Measurements from ENCODE around the gene EXOC3L4.

The EXOC3L4 gene

GRCh38 chr14:103070971-103071542 is 23.5 kb upstream of the EXOC3L4 start:
- Histone ChIP-seq H3F3A (ENCODE audit: control insufficient read depth, insufficient read depth) (no peaks in the 10 kb centered on the region), H3K79me2 (ENCODE audit: control insufficient read depth, low read length) (no peaks in the 10 kb centered on the region), H3K27me3 (ENCODE audit: control insufficient read depth, low read length) (peaks cover 25% of the 10 kb centered on the region), H3K4me3 (ENCODE audit: low read length) (no peak overlapping the region), H3K9me3 (ENCODE audit: control insufficient read depth, insufficient read depth, low read length) (no peaks in the 10 kb centered on the region), H4K20me1 (ENCODE audit: control insufficient read depth, insufficient read depth, low read depth, low read length) (no peaks in the 10 kb centered on the region), H3K4me2 (ENCODE audit: low read length) (no peak overlapping the region), H3K9me2 (replicated peaks; ENCODE audit: control insufficient read depth, low read length) (no peaks in the 10 kb centered on the region), H3K4me1 (ENCODE audit: control insufficient read depth, low read length) (peaks cover 8% of the 10 kb centered on the region), H3K27ac (ENCODE audit: low read depth, low read length) (no peak overlapping the region), H3K36me3 (ENCODE audit: control insufficient read depth, low read length) (no peaks in the 10 kb centered on the region)
- no peak for TF ChIP-seq CTCF (IDR thresholded peaks at IDR 0.05; ENCODE audit: low read depth, low read length, poor library complexity, severe bottlenecking)
- no peak for TF ChIP-seq EZH2phosphoT487 (IDR thresholded peaks at IDR 0.05; ENCODE audit: borderline replicate concordance, low read length)

GRCh38 chr14:103071544-103072251 is 22.8 kb upstream of the EXOC3L4 start:
- no peak for TF ChIP-seq CTCF (IDR thresholded peaks at IDR 0.05; ENCODE audit: low read depth, low read length, poor library complexity, severe bottlenecking)
- no peak for TF ChIP-seq EZH2phosphoT487 (IDR thresholded peaks at IDR 0.05; ENCODE audit: borderline replicate concordance, low read length)
- Histone ChIP-seq H3K4me3 (ENCODE audit: low read length) (no peak overlapping the region), H4K20me1 (ENCODE audit: control insufficient read depth, insufficient read depth, low read depth, low read length) (no peaks in the 10 kb centered on the region), H3K36me3 (ENCODE audit: control insufficient read depth, low read length) (no peaks in the 10 kb centered on the region), H3K27ac (ENCODE audit: low read depth, low read length) (no peak overlapping the region), H3F3A (ENCODE audit: control insufficient read depth, insufficient read depth) (no peaks in the 10 kb centered on the region), H3K27me3 (ENCODE audit: control insufficient read depth, low read length) (peaks cover 25% of the 10 kb centered on the region), H3K9me2 (replicated peaks; ENCODE audit: control insufficient read depth, low read length) (no peaks in the 10 kb centered on the region), H3K9me3 (ENCODE audit: control insufficient read depth, insufficient read depth, low read length) (no peaks in the 10 kb centered on the region), H3K79me2 (ENCODE audit: control insufficient read depth, low read length) (no peaks in the 10 kb centered on the region), H3K4me2 (ENCODE audit: low read length) (no peak overlapping the region), H3K4me1 (ENCODE audit: control insufficient read depth, low read length) (peaks cover 8% of the 10 kb centered on the region)

GRCh38 chr14:103072595-103073366 is 21.7 kb upstream of the EXOC3L4 start:
- Histone ChIP-seq H3K4me3 (ENCODE audit: low read length) (no peak overlapping the region), H3F3A (ENCODE audit: control insufficient read depth, insufficient read depth) (no peaks in the 10 kb centered on the region), H3K36me3 (ENCODE audit: control insufficient read depth, low read length) (no peaks in the 10 kb centered on the region), H3K4me1 (ENCODE audit: control insufficient read depth, low read length) (peaks cover 8% of the 10 kb centered on the region), H3K9me2 (replicated peaks; ENCODE audit: control insufficient read depth, low read length) (no peaks in the 10 kb centered on the region), H3K27me3 (ENCODE audit: control insufficient read depth, low read length) (peaks cover 25% of the 10 kb centered on the region), H4K20me1 (ENCODE audit: control insufficient read depth, insufficient read depth, low read depth, low read length) (no peaks in the 10 kb centered on the region), H3K79me2 (ENCODE audit: control insufficient read depth, low read length) (no peaks in the 10 kb centered on the region), H3K27ac (ENCODE audit: low read depth, low read length) (no peak overlapping the region), H3K9me3 (ENCODE audit: control insufficient read depth, insufficient read depth, low read length) (no peaks in the 10 kb centered on the region), H3K4me2 (ENCODE audit: low read length) (no peak overlapping the region)
- TF ChIP-seq CTCF (IDR thresholded peaks at IDR 0.05; ENCODE audit: low read depth, low read length, poor library complexity, severe bottlenecking) (no peak), EZH2phosphoT487 (IDR thresholded peaks at IDR 0.05; ENCODE audit: borderline replicate concordance, low read length) (no peak)
